Pancreas (tissue), 10 donors: ENCODE results near the gene SLC35B3. TPM values are rescaled to one million over a fixed set of nuclear protein-coding genes. Genes with fewer than 3 reads are reported as not detected.

ENCODE experiments used
- ATAC-seq, 4 donors: fragments of 200-7000 bp; cut with Tn5 transposase; one replicate each; pipeline versions ENCODE4 v1.8.0 to v1.9.1; 2020; ENCODE audit warnings: mild to moderate bottlenecking in 4 of 4, moderate library complexity in 4 of 4
- DNase-seq, 6 donors: peaks; one replicate each; pipeline ENCODE4 v3.0.0-alpha.2; 2020
- FAIRE-seq: peaks from 2 replicates; lab custom pipeline; 2012; peaks lifted over from hg19 to GRCh38; lab: Jason Lieb, UNC
- H3K27ac ChIP-seq, 4 donors: fragments of 200-600 bp; sonication (generic); 1 replicate in 3 of 4; 2 replicates in 1 of 4; pipeline versions ENCODE4 v1.5.0 to v1.8.0; 2020
- H3K27me3 ChIP-seq, 4 donors: fragments of 200-600 bp; one replicate each; pipeline ENCODE4 v1.8.0; 2021
- H3K36me3 ChIP-seq, 3 donors: fragments of 200-600 bp; sonication (generic) in 1 of 3; one replicate each; pipeline versions ENCODE4 v1.5.0 to v1.8.0; 2020 to 2021
- H3K4me1 ChIP-seq, 3 donors: fragments of 200-600 bp; one replicate each; pipeline ENCODE4 v1.8.0; 2021
- H3K4me3 ChIP-seq, 4 donors: fragments of 200-600 bp; sonication (generic) in 2 of 4; one replicate each; pipeline versions ENCODE4 v1.5.0 to v1.8.0; 2020 to 2021
- H3K9me3 ChIP-seq, 4 donors: fragments of 200-600 bp; one replicate each; pipeline ENCODE4 v1.8.0; 2021
- CTCF ChIP-seq, 4 donors: fragments of 200-600 bp; sonication (generic) in 3 of 4; IDR thresholded peaks; one replicate each; pipeline versions ENCODE4 v1.5.0 to v1.8.0; 2021; ENCODE audit warnings: antibody characterized with exemption in 4 of 4
- WGBS, 2 donors: extraction: QIAGEN DNeasy Blood & Tissue Kit; methylation state at CpG; one replicate each; pipeline ENCODE4 v1.1.7; 2013; 5-methylcytosine and 5-hydroxymethylcytosine counted together
- intact Hi-C, 3 donors: fragments of 100-400 bp; cut with DNase I; formaldehyde crosslinking; loops; one replicate each; pipeline versions ENCODE4 v1.11.1 to v1.14.2; 2022
- polyA plus RNA-seq, 2 donors: library from polyadenylated mRNA; stranded (reverse); fragments of 200-250 nt; gene quantifications; one replicate each; pipeline ENCODE4 v1.2.3, GENCODE V29; 2013
- total RNA-seq, 6 donors: library from RNA; stranded (reverse); fragmentation: NEBNext Ultra II Directional in 4 of 6; extraction: Animal tissue kit (Norgen Biotek cat#: 25700) in 4 of 6; gene quantifications; one replicate each; pipeline versions ENCODE4 v1.2.1 to v1.2.4, GENCODE V29; 2021 to 2023
- donor health status: healthy with polysubstance abuse.
- donor health status: DM: no; HTN: no; CAD: no; lungs with moderate emphysema.
- donor health status: DM: no; HTN: no; CAD: no.
- donor health status: control.
- donor health status: control.
- donor health status: Bipolar disorder and iron deficiency.
- donor health status: DM: yes; HTN: yes; CAD: no.
- donor health status: DM: no; HTN: no; CAD: no.
- donor health status: DM: no; HTN: no; CAD: no.
- donor health status: DM: yes; HTN: yes; CAD: no.

The SLC35B3 gene
- total and polyA plus RNA-seq, 8 donors = 8.5 to 16.0 (median 11.8) TPM

GRCh38 chr6:8442150-8442549, 6.8 kb upstream of the SLC35B3 start:
- Histone ChIP-seq H3K9me3 (no peaks in the 10 kb centered on the region), H3K4me3 (no peak overlapping the region), H3K27ac (no peak overlapping the region), H3K4me1 (no peaks in the 10 kb centered on the region), H3K27me3 (no peaks in the 10 kb centered on the region), H3K36me3 (no peaks in the 10 kb centered on the region)
- ATAC-seq (no peak), FAIRE-seq (no peak), DNase-seq (no peak)
- TF ChIP-seq CTCF (IDR thresholded peaks at IDR 0.05) = no peak
- 38 to 53% methylated on average over 1 of the region's 1 CpG for WGBS, 2 donors
- intact Hi-C loops = no loop called here

- no peak for ATAC-seq
- intact Hi-C loops = no loop called here
- no peak overlapping the region for H3K4me3 ChIP-seq
- no peaks in the 10 kb centered on the region for H3K27me3 ChIP-seq
- no peak for FAIRE-seq
- no peak overlapping the region for H3K27ac ChIP-seq
- no peaks in the 10 kb centered on the region for H3K9me3 ChIP-seq
- TF ChIP-seq CTCF (IDR thresholded peaks at IDR 0.05) = no peak
- WGBS, 2 donors = 90 to 91% methylated on average over 1 of the region's 1 CpG
- no peaks in the 10 kb centered on the region for H3K36me3 ChIP-seq
- DNase-seq = no peak
- no peaks in the 10 kb centered on the region for H3K4me1 ChIP-seq
Observed at GRCh38 chr6:8441452-8441851, 6.1 kb upstream of the SLC35B3 start.

- Histone ChIP-seq H3K27ac (no peak overlapping the region), H3K4me1 (peaks cover 0 to 3% (median 0%) of the 10 kb centered on the region in 3 donors), H3K9me3 (no peaks in the 10 kb centered on the region), H3K4me3 (no peak overlapping the region), H3K36me3 (no peaks in the 10 kb centered on the region), H3K27me3 (no peaks in the 10 kb centered on the region)
- intact Hi-C loops = no loop called here
- WGBS, 2 donors = 55 to 67% methylated on average over 2 of the region's 2 CpGs
- FAIRE-seq (no peak), ATAC-seq (no peak), DNase-seq (no peak)
- no peak for TF ChIP-seq CTCF (IDR thresholded peaks at IDR 0.05)
Observed at GRCh38 chr6:8439601-8440268, 4.4 kb upstream of the SLC35B3 start.

- Histone ChIP-seq H3K9me3 (no peaks in the 10 kb centered on the region), H3K4me3 (no peak overlapping the region), H3K27ac (no peak overlapping the region), H3K27me3 (no peaks in the 10 kb centered on the region), H3K4me1 (peaks cover 8 to 12% (median 11%) of the 10 kb centered on the region in 3 donors), H3K36me3 (no peaks in the 10 kb centered on the region)
- no peak for DNase-seq
- WGBS, 2 donors = 71 to 77% methylated on average over 1 of the region's 1 CpG
- TF ChIP-seq CTCF (IDR thresholded peaks at IDR 0.05) = no peak
- ATAC-seq = no peak
- no peak for FAIRE-seq
- intact Hi-C loops = no loop called here
Observed at GRCh38 chr6:8437813-8438212, 2.5 kb upstream of the SLC35B3 start.

- ATAC-seq = no peak
- Histone ChIP-seq H3K27me3 (no peaks in the 10 kb centered on the region), H3K4me3 (no peak overlapping the region), H3K9me3 (no peaks in the 10 kb centered on the region), H3K27ac (no peak overlapping the region), H3K4me1 (peaks cover 8 to 12% (median 11%) of the 10 kb centered on the region in 3 donors), H3K36me3 (no peaks in the 10 kb centered on the region)
- DNase-seq = no peak
- 96% methylated on average over 1 of the region's 1 CpG for WGBS, 2 donors
- intact Hi-C loops = no loop called here
- FAIRE-seq = no peak
- TF ChIP-seq CTCF (IDR thresholded peaks at IDR 0.05) = no peak
Observed at GRCh38 chr6:8436966-8437365, 1.6 kb upstream of the SLC35B3 start.
